Measurements from ENCODE around the gene PXDC1.
A peak's percentile ranks its signal among the peaks of the same experiment; 100 is the strongest.

Gene PXDC1

DNA sequence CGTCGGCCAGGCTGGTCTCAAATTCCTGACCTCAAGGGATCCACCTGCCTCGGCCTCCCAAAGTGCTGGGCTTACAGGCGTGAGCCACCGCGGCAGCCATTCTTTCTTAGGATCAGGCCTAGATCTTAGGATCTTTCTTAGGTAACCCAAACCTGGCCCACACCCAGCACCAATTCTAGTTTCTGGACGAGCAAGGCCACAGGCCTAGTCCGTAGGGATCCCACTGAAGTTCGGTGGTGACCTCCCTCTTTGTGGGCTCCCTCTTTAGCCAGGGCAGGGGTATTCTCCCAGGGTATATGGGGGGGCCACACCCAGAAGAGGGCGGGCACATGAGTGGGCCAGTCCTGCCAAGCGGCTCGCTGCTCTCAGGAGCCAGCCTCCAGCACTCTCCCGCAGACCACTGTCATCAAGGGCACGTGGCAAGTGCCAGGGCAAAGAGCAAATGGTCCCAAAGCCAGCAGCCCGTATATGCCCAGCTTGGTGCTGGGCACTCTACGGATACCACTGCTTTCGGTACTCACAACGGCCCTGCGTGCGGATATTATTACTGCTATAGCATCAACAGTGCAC, 6.5 kb downstream of the PXDC1 start:
- ATAC-seq (replicated peaks) = no peak
- H3K36me3 Mint-ChIP-seq (ENCODE audit: insufficient read depth) = no peaks in the 10 kb centered on the region

DNA sequence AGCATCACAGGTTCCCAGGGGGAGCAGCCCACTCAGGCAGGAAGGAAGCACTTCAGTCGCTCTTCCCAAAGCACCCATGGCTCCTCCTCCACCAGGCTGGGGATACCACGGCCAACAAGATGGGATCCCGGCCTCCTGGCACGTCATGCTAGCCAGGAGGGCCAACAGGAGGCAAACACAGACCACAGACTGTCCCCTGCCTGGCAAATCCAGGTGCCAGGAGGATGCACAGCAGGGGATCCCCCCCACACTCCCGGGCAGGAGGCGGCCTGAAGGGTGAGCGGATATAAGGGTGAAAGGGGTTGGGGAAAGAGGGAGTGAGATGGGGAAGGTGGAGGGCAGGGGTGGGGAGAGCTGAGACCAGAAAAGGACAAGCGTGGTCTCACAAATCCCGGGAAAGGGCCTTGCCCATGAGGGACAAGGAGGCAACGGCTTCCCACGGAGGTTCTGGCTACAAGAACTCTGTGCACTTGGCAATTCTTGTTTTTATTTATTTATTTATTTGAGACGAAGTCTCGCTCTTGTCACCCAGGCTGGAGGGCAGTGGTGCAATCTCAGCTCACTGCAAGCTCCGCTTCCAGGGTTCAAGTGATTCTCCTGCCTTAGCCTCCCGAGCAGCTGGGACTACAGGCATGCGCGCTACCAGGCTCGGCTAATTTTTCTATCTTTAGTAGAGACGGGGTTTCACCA, 7.2 kb downstream of the PXDC1 start:
- H3K27ac Mint-ChIP-seq = peak overlapping the region in 1 of 2 donors; percentile 33
- H3K9me3 Mint-ChIP-seq = no peaks in the 10 kb centered on the region
- peaks cover 20 to 31% of the 10 kb centered on the region in 2 donors for H3K27me3 Mint-ChIP-seq
- H3K4me3 Mint-ChIP-seq = no peak overlapping the region
- DNase-seq (no peak), ATAC-seq (replicated peaks) (no peak)
- peaks cover 8 to 13% of the 10 kb centered on the region in 2 donors for H3K4me1 Mint-ChIP-seq (ENCODE audit: low read depth in 2 of 2)
- H3K36me3 Mint-ChIP-seq (ENCODE audit: insufficient read depth) = no peaks in the 10 kb centered on the region

More for the DNA sequence above, 6.5 kb downstream of the PXDC1 start:
- Mint-ChIP-seq H3K27ac (no peak overlapping the region), H3K4me3 (no peak overlapping the region), H3K4me1 (ENCODE audit: low read depth in 2 of 2) (peaks cover 8 to 16% of the 10 kb centered on the region in 2 donors), H3K9me3 (no peaks in the 10 kb centered on the region), H3K27me3 (peaks cover 26 to 29% of the 10 kb centered on the region in 2 donors)
- DNase-seq = no peak

DNA sequence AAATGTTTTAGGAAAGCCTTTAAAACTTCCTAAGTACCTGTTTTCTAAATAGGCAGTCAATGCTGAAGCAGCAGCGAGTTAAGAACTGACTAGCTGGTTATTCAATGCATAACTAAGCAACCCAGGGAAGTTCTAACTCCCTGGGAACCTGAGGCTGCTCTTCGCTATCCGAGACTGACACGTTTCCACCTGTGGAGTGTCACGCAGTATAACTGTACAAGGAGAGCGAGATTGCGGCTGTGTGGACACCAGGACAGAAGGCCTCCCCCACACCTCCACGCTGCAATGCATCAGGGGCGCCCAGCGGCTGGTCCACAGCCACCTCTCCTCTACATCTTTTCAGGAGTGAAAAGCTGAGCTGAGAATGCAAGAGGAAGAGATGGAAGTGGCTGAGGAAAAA, 8.0 kb downstream of the PXDC1 start:
- H3K4me3 Mint-ChIP-seq = no peak overlapping the region
- H3K4me1 Mint-ChIP-seq (ENCODE audit: low read depth in 2 of 2) = peaks cover 8 to 9% of the 10 kb centered on the region in 2 donors
- no peaks in the 10 kb centered on the region for H3K36me3 Mint-ChIP-seq (ENCODE audit: insufficient read depth)
- no peaks in the 10 kb centered on the region for H3K9me3 Mint-ChIP-seq
- peaks cover 13 to 25% of the 10 kb centered on the region in 2 donors for H3K27me3 Mint-ChIP-seq
- ATAC-seq (replicated peaks) = no peak
- H3K27ac Mint-ChIP-seq = peak overlapping the region in 1 of 2 donors; percentile 80
- no peak for DNase-seq

DNA sequence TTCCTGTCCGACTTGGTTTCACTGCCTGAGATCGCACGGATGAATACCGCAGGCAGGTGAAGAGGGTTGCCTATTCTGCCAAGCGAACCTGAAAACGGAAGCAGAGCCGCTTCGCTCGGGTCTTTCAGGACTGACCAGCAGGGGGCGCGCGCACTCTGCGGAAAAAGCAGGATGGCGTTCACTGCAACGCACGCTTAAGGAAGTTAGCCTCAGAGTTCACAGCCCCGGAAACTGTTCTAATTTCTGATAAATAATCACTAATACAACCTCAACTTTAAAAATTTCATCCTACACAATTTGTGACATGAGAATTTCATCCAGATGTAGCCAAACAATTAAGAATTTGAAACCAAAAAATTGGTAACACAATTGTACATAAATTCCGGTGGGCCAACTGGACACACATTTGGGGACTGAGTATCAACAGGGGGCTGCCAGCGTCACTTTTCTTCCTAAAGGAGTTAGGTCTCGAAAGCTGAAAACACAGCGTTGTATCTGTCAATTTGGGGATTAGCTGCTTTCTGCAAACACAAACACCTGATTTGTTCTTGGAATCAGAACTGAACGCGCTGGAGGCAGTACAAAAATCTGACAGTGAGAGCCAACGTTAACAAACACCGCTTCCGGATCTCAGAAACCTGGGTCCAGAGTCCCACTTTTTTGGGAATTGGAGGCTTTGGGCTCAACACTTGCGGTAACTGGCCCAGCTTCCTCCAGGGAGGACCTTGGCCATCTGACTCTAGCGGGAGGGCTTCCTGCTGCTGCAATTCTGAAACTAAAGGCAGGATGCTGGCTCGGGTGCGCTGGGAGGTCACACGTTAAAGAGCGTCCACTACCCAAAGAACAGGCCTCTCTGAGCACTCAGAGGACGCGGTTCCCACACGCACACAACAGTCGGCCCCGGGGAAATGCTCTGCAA, 8.8 kb downstream of the PXDC1 start:
- DNase-seq (peak; percentile 90), ATAC-seq (replicated peaks) (peak; percentile 92)
- Mint-ChIP-seq H3K27me3 (peaks cover 19 to 21% of the 10 kb centered on the region in 2 donors), H3K4me3 (peak overlapping the region; percentile 62 to 70), H3K9me3 (no peaks in the 10 kb centered on the region), H3K4me1 (ENCODE audit: low read depth in 2 of 2) (peaks cover 8 to 9% of the 10 kb centered on the region in 2 donors), H3K36me3 (ENCODE audit: insufficient read depth) (no peaks in the 10 kb centered on the region), H3K27ac (peak overlapping the region in 1 of 2 donors; percentile 80)

DNA sequence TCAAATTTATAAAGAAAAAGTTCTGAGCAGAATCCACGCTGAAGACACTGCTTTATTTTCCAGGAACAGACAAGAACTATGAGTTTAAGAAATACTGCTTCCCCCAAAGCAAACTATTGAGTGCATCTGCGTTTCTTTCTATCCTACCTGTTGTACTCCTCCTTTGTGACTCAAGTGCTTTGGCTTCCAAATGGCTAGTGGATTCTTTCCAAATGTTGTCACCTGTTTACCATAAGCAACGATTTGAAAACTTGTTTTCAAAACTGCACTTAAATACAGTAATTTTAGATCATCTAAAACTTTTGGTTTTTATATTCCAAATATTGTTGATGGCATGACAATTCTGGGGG, 9.5 kb downstream of the PXDC1 start:
- no peaks in the 10 kb centered on the region for H3K9me3 Mint-ChIP-seq
- DNase-seq = no peak
- no peak for ATAC-seq (replicated peaks)
- peak overlapping the region; percentile 62 to 70 for H3K4me3 Mint-ChIP-seq
- H3K36me3 Mint-ChIP-seq (ENCODE audit: insufficient read depth) = no peaks in the 10 kb centered on the region
- H3K4me1 Mint-ChIP-seq (ENCODE audit: low read depth in 2 of 2) = peaks cover 8 to 9% of the 10 kb centered on the region in 2 donors
- peaks cover 24 to 26% of the 10 kb centered on the region in 2 donors for H3K27me3 Mint-ChIP-seq
- H3K27ac Mint-ChIP-seq = no peak overlapping the region

DNA sequence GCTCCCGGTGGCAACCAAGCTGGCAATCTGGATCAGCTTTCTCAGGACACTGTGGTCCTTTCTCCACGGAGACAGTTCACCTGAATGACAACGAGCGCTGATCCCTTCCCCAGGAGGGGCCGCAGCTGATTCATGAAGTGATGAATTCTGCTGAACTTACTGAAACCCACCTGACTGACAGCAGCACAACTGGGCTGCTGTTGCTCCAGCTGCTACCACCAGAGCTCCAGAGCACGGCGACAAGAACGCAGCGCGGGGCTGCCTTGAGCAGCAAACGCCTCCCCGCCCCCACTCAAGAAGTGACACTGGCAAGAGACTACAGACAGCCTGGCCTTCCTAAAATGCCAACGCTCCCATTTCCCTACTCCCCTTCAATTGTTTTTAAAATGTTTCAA, 10.0 kb downstream of the PXDC1 start:
- Mint-ChIP-seq H3K4me3 (no peak overlapping the region), H3K27me3 (peaks cover 25 to 31% of the 10 kb centered on the region in 2 donors), H3K36me3 (ENCODE audit: insufficient read depth) (no peaks in the 10 kb centered on the region), H3K27ac (no peak overlapping the region), H3K4me1 (ENCODE audit: low read depth in 2 of 2) (peaks cover 8 to 9% of the 10 kb centered on the region in 2 donors), H3K9me3 (no peaks in the 10 kb centered on the region)
- ATAC-seq (replicated peaks) (no peak), DNase-seq (no peak)

DNA sequence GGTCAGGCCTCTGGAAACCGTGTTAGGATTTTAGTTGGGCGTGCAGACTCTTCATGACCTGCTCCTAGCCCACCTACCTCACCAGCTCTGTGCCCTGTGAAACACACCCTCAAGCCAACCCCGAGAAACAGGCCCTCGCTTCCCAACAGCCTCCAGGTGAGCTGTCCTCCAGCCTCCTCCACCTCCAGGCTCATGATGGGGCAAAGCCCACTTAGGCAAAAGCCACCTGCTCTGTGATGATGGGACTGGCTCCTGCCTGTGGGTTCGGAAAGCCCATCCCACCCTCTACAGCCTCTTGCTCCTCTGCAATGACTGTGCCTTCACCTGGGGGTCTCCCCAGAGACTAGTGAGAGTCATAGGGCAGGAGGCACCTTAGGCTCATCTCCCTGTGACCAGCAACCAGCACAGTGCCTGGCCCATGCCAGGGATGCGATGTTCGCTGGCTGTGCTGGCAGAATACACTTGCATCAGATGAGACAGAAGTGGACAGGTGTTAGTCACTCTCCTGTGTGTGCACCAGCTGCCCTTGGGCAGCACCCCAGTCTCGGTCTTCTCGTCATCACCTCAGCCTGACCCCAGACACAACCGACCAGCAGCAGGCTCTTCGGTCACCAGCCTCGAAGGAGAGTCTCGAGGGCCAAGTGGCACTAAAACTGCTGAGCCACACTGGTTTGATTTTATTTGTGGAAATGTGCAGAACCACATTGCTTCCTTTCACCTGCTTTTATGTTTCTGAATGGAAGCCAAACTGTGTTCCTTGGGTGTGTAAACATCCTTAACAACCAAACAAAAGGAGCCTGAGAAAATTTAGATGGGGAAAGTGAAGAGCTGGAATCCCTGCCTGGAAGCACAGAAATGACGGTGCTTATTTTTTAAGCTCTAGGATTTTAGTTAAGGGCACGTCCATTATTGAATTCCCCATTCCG, 10.7 kb downstream of the PXDC1 start:
- no peaks in the 10 kb centered on the region for H3K36me3 Mint-ChIP-seq (ENCODE audit: insufficient read depth)
- H3K9me3 Mint-ChIP-seq = no peaks in the 10 kb centered on the region
- no peak for ATAC-seq (replicated peaks)
- no peak overlapping the region for H3K27ac Mint-ChIP-seq
- H3K27me3 Mint-ChIP-seq = peaks cover 32 to 38% of the 10 kb centered on the region in 2 donors
- no peak for DNase-seq
- H3K4me1 Mint-ChIP-seq (ENCODE audit: low read depth in 2 of 2) = peaks cover 8 to 9% of the 10 kb centered on the region in 2 donors
- H3K4me3 Mint-ChIP-seq = no peak overlapping the region

DNA sequence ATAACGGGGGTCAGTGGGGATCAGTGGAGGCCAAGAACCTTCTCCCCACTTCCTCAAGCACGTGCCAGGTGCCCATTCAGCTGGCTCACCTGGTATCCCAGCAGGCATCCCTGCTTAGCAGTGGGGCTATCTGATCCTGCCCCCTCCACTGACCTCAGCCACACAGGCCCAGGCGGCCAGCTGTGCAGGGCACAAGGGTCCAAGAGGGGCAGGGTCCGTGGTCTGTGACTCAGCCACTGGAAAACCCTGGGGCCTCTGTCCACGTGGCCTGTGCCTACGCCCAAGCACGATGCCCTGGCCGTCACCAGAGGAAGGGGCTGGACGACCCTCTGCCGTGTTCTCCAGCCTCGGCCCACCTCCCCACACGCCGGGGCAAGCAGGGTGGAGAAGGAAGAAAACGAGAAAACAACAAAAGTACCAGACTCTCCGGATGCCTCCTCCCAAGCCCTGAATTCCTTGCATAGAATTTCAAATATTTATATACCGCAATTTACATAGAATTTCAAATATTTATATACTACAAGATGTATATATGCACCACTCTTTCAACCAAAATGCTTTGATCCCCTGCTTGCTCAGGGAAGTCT, 12.1 kb downstream of the PXDC1 start:
- Mint-ChIP-seq H3K36me3 (ENCODE audit: insufficient read depth) (no peaks in the 10 kb centered on the region), H3K27ac (no peak overlapping the region), H3K27me3 (peaks cover 45 to 49% of the 10 kb centered on the region in 2 donors), H3K4me3 (no peak overlapping the region), H3K9me3 (no peaks in the 10 kb centered on the region), H3K4me1 (ENCODE audit: low read depth in 2 of 2) (peaks cover 8 to 9% of the 10 kb centered on the region in 2 donors)
- ATAC-seq (replicated peaks) (no peak), DNase-seq (no peak)

DNA sequence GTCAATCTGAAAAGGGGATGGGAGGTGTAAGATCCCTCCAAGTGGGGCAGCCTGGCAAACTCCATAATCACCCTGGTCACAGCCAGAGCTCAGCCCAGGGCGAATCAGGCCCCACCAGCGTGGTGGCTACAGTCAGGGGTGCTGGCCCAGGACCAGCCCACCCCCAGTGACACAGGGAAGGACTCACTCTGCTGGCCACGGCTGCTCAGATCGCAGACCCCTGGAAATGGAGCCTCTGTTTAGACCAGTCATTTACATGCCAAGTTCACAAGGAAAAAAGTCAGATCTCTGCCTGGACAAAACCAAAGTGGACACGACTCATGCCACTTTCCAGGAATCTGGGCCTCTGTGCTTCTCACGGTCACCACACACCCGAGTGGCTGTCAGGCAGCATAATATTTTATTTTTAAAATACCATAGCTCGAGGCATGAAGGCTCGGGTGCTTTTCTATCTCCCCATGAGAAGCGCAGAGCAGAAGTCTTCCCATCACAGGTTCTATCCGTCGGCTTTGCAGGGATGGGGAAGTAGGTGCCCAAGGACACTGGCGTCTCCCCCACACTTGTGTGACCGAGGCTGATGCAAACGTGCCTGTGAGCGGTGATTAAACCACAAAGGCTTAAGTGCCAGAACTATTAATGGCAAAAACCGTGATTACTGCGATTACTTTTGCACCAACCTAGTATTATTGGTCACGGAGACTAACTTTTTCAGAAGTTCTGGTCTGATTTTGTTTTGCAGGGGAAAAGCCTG, 13.0 kb downstream of the PXDC1 start:
- Mint-ChIP-seq H3K4me3 (no peak overlapping the region), H3K27ac (no peak overlapping the region), H3K9me3 (no peaks in the 10 kb centered on the region), H3K36me3 (ENCODE audit: insufficient read depth) (no peaks in the 10 kb centered on the region), H3K27me3 (peaks cover 54 to 57% of the 10 kb centered on the region in 2 donors), H3K4me1 (ENCODE audit: low read depth in 2 of 2) (peaks cover 8 to 9% of the 10 kb centered on the region in 2 donors)
- ATAC-seq (replicated peaks) (no peak), DNase-seq (no peak)

DNA sequence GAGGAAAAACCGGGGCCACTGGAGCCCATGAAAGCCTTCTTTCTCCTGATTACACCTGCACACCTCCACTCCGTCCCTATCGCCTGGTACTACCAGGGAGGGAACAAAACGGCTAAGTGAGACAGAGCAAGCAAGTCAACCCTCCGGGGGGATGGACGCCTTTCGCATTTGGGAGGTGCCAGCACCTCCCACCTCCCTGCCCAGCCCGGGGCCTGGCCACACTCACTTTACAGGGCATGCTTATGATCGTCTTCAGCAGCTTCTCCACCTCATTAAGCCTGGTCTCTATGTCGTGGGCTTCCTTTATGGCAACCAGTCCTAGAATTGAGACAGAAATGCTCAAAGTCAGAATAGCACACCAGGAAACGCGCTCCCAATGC, 13.7 kb downstream of the PXDC1 start:
- Mint-ChIP-seq H3K27ac (no peak overlapping the region), H3K9me3 (no peaks in the 10 kb centered on the region), H3K4me3 (no peak overlapping the region), H3K27me3 (peaks cover 58 to 61% of the 10 kb centered on the region in 2 donors), H3K36me3 (ENCODE audit: insufficient read depth) (no peaks in the 10 kb centered on the region), H3K4me1 (ENCODE audit: low read depth in 2 of 2) (peaks cover 4 to 5% of the 10 kb centered on the region in 2 donors)
- no peak for DNase-seq
- no peak for ATAC-seq (replicated peaks)

DNA sequence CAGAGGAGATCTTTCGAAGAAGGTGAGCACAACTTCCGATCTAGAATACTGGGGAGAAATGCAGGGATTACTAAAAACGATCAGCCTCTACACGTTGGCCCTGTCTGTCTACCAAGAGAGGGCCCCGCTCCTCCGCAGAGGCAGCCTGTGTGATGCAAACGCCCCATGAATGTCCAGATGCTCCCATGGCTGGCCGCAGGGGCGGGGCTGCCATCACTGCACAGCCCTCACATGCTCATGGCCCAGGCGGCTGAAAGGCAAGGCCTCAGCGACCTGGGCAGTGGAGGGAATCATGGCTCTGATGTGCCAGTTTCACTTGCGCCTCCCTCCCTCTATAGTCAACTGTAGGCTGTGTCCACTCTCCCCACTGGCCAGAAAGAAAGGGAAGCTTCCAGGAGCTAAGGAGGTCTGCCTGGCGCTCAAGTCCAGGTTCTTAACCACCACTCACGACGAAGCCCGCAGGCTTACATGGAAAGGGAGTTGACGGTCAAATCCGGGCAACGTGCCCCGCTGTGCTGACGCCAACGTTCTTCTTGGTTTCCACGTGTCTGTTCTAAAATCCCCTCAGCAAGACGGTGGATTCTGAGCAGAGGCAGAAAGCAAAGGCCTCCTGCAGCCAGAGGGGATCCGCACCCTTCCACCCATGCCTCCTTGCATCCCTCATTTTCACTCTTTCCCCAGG, 14.2 kb downstream of the PXDC1 start:
- Mint-ChIP-seq H3K4me3 (no peak overlapping the region), H3K27me3 (peaks cover 63 to 67% of the 10 kb centered on the region in 2 donors), H3K4me1 (ENCODE audit: low read depth in 2 of 2) (peaks cover 3% of the 10 kb centered on the region in 2 donors), H3K36me3 (ENCODE audit: insufficient read depth) (no peaks in the 10 kb centered on the region), H3K27ac (no peak overlapping the region), H3K9me3 (no peaks in the 10 kb centered on the region)
- DNase-seq (no peak), ATAC-seq (replicated peaks) (no peak)

All from effector memory CD8-positive, alpha-beta T cell (primary cell).